T47D (cell line): ENCODE data around the gene TMEM259.

ENCODE experiments used
- DNase-seq, 2 experiments: peaks; one replicate each; pipeline versions ENCODE4 v3.0.0 to v3.0.0-alpha.2; 2011 to 2012; ENCODE audit warnings: low read depth in 1 of 2, low spot score in 1 of 2
- JUND ChIP-seq: IDR thresholded peaks from 2 replicates; pipeline ENCODE4 v1.6.1; 2012; ENCODE audit warnings: low read depth
- in situ Hi-C: cut with HindIII; loops from 2 replicates; pipeline ENCODE4 v1.10.0; 2016; ENCODE audit warnings: low sequenced_read_pairs, low pct_unique_long_range_greater_than_20kb

The TMEM259 gene

GRCh38 chr19:1006711-1007398 lies 14.1 kb downstream of the TMEM259 start:
- in situ Hi-C loops, result no loop called here
- no peak for TF ChIP-seq JUND
- no peak for DNase-seq

- TF ChIP-seq JUND, result no peak
- in situ Hi-C loops, result no loop called here
- DNase-seq, result no peak
Measured at GRCh38 chr19:1004803-1005664, 15.9 kb downstream of the TMEM259 start.

- TF ChIP-seq JUND, result no peak
- no peak for DNase-seq
- in situ Hi-C loops, result no loop called here
Measured at GRCh38 chr19:1004204-1004802, 16.6 kb downstream of the TMEM259 start.

GRCh38 chr19:1003283-1003682 lies 17.6 kb downstream of the TMEM259 start:
- DNase-seq, result no peak
- in situ Hi-C loops, result no loop called here
- no peak for TF ChIP-seq JUND

GRCh38 chr19:1002600-1002999 lies 18.3 kb downstream of the TMEM259 start:
- in situ Hi-C loops, result no loop called here
- no peak for TF ChIP-seq JUND
- no peak for DNase-seq

- no peak for TF ChIP-seq JUND
- peak in 1 of 2 experiments; percentile 82 for DNase-seq
- in situ Hi-C loops, result no loop called here
Measured at GRCh38 chr19:1001538-1002166, 19.3 kb downstream of the TMEM259 start.

GRCh38 chr19:1000591-1001537 lies 20.1 kb downstream of the TMEM259 start:
- DNase-seq, result no peak
- in situ Hi-C loops, result no loop called here
- no peak for TF ChIP-seq JUND

GRCh38 chr19:1000095-1000494 lies 20.8 kb downstream of the TMEM259 start, which contains the start of gene GRIN3B:
Gene GRIN3B, plus strand, starts transcription at chr19:1000419. Its CDS starts 19 bp downstream, at chr19:1000438.
- TF ChIP-seq JUND, result no peak
- peak; percentile 48 to 58 for DNase-seq
- in situ Hi-C loops, result no loop called here

GRCh38 chr19:999379-999719 lies 21.6 kb downstream of the TMEM259 start:
- in situ Hi-C loops, result no loop called here
- TF ChIP-seq JUND, result no peak
- no peak for DNase-seq

- no peak for DNase-seq
- in situ Hi-C loops, result no loop called here
- TF ChIP-seq JUND, result no peak
Measured at GRCh38 chr19:998064-998463, 22.9 kb downstream of the TMEM259 start.

GRCh38 chr19:996051-996838 lies 24.7 kb downstream of the TMEM259 start:
- in situ Hi-C loops, result no loop called here
- no peak for TF ChIP-seq JUND
- peak in 1 of 2 experiments; percentile 56 for DNase-seq
